ENCODE results near the gene TMEM119.

GRCh38 chr12:108604208-108604941 lies 6.5 kb upstream of the TMEM119 start:
- TF ChIP-seq, protein P1, sequence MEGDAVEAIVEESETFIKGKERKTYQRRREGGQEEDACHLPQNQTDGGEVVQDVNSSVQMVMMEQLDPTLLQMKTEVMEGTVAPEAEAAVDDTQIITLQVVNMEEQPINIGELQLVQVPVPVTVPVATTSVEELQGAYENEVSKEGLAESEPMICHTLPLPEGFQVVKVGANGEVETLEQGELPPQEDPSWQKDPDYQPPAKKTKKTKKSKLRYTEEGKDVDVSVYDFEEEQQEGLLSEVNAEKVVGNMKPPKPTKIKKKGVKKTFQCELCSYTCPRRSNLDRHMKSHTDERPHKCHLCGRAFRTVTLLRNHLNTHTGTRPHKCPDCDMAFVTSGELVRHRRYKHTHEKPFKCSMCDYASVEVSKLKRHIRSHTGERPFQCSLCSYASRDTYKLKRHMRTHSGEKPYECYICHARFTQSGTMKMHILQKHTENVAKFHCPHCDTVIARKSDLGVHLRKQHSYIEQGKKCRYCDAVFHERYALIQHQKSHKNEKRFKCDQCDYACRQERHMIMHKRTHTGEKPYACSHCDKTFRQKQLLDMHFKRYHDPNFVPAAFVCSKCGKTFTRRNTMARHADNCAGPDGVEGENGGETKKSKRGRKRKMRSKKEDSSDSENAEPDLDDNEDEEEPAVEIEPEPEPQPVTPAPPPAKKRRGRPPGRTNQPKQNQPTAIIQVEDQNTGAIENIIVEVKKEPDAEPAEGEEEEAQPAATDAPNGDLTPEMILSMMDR (IDR thresholded peaks at IDR 0.05), result no peak
- TF ChIP-seq POLR2A (IDR thresholded peaks at IDR 0.05), result no peak
- TF ChIP-seq EP300 (IDR thresholded peaks at IDR 0.05), result no peak
- TF ChIP-seq POLR2AphosphoS5 (IDR thresholded peaks at IDR 0.05), result no peak
